ENCODE data around the gene TCEAL8.

DNA sequence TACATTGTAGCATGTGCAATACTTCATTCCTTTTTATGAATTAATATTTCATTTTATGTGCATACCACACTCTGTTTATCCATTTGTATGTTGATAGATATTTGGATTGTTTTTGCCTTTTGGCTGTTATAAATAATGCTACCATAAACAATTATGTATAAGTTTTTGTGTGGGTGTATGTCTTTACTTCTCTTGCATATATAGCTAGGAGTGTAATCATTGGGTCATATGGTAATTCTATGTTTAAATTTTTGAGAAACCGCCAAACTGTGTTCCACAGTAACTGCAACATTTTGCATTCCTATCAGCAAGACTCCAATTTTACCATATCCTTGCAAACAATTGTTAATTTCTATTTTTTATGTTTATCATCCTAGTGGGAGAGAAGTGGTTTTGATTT lies 24.7 kb upstream of the TCEAL8 start:
- no peak for TF ChIP-seq TAF1 (IDR thresholded peaks at IDR 0.05; ENCODE audit: borderline replicate concordance, insufficient read depth, low read length)
- TF ChIP-seq FOXP2 (optimal IDR thresholded peaks at IDR 0.05; ENCODE audit: borderline replicate concordance, extremely low read depth, extremely low read length, insufficient read depth): no peak
- no peak for TF ChIP-seq POLR2AphosphoS5 (IDR thresholded peaks at IDR 0.05; ENCODE audit: low read depth, low read length)
